MM.1S (cell line): Measurements from ENCODE around the gene FAH.

Source experiments
- EZH2 ChIP-seq: fragments of 300-600 bp; sonication (generic); optimal IDR thresholded peaks from 2 replicates; pipeline ENCODE3; 2017; ENCODE audit warnings: low read depth, mild to moderate bottlenecking, antibody characterized with exemption, low read length, mixed read lengths
- TF ChIP-seq, protein P1 (sequence below): fragments of 300-600 bp; sonication (generic); IDR thresholded peaks from 2 replicates; pipeline ENCODE4 v1.5.1; 2016; ENCODE audit warnings: antibody characterized with exemption, low read length, mixed read lengths

DNA sequence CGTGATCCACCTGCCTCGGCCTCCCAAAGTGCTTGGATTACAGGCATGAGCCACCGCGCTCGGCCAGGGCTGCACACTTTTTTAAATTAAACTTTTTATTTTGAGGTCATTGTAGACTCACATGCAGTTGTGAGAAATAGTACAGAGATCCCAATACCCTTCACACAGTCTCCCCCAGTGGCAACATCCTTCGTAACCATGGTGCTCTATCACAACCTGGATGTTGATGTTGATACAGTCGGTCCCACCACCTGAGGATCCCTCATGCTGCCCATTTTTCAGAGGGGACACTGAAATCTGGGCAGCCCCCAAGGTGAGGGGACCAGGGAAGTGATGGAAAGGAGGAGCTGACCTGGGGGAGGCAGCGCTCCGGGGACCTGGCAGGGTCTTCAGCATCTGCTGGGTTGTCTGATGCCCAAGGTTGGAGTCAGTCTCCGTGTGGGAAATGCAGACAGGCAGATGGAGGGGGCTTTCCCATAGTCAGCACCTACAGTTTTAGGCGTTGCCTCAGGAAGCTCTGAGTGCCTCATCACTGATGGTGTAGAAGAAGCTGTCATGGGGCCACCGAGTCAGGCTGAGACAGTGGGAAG lies 17.1 kb downstream of the FAH start:
- TF ChIP-seq, protein P1, sequence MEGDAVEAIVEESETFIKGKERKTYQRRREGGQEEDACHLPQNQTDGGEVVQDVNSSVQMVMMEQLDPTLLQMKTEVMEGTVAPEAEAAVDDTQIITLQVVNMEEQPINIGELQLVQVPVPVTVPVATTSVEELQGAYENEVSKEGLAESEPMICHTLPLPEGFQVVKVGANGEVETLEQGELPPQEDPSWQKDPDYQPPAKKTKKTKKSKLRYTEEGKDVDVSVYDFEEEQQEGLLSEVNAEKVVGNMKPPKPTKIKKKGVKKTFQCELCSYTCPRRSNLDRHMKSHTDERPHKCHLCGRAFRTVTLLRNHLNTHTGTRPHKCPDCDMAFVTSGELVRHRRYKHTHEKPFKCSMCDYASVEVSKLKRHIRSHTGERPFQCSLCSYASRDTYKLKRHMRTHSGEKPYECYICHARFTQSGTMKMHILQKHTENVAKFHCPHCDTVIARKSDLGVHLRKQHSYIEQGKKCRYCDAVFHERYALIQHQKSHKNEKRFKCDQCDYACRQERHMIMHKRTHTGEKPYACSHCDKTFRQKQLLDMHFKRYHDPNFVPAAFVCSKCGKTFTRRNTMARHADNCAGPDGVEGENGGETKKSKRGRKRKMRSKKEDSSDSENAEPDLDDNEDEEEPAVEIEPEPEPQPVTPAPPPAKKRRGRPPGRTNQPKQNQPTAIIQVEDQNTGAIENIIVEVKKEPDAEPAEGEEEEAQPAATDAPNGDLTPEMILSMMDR = no peak
- TF ChIP-seq EZH2 = no peak
